Activated CD4-positive, alpha-beta T cell treated with anti-CD3 and anti-CD28 coated beads, Interleukin-10, Interleukin-2, amounts not matched to agents 100 ng/mL and 50 ng/mL, durations not matched to agents 16 hours and 8 hours (primary cell): ENCODE data around the gene CCDC88B.
"Not testable (repeated sequence)": the region's sequence is repeated elsewhere in the genome, so short reads cannot be mapped to it uniquely, and the experiment has no call there.

Experiments
- DNase-seq: peaks from one replicate; pipeline ENCODE4 v3.0.0-alpha.2; 2020

The CCDC88B gene

GRCh38 chr11:64304316-64305072 is 35.5 kb upstream of the CCDC88B start:
- DNase-seq: peak; percentile 96

- DNase-seq: peak; percentile 100
Observed at GRCh38 chr11:64305075-64305690, 34.8 kb upstream of the CCDC88B start, which contains the start of gene ESRRA. TSS of gene ESRRA (plus strand) at chr11:64305524. CDS start at chr11:64307180, 1,656 bp downstream.

GRCh38 chr11:64305691-64306562 is 34.1 kb upstream of the CCDC88B start:
- DNase-seq: peak; percentile 88

- no peak for DNase-seq
Observed at GRCh38 chr11:64306563-64306875, 33.5 kb upstream of the CCDC88B start.

GRCh38 chr11:64306876-64307622 is 33.0 kb upstream of the CCDC88B start:
- no peak for DNase-seq

- not testable (repeated sequence) for DNase-seq
Observed at GRCh38 chr11:64307795-64308194, 32.2 kb upstream of the CCDC88B start.

- no peak for DNase-seq
Observed at GRCh38 chr11:64312947-64313346, 27.1 kb upstream of the CCDC88B start.

GRCh38 chr11:64313491-64314145 is 26.4 kb upstream of the CCDC88B start:
- DNase-seq: no peak

GRCh38 chr11:64314146-64314804 is 25.7 kb upstream of the CCDC88B start:
- no peak for DNase-seq

- no peak for DNase-seq
Observed at GRCh38 chr11:64314805-64315561, 25.0 kb upstream of the CCDC88B start.

- not testable (repeated sequence) for DNase-seq
Observed at GRCh38 chr11:64315667-64316526, 24.1 kb upstream of the CCDC88B start.

GRCh38 chr11:64316672-64317324 is 23.2 kb upstream of the CCDC88B start:
- DNase-seq: peak; percentile 78

- DNase-seq: peak; percentile 99
Observed at GRCh38 chr11:64317325-64317960, 22.6 kb upstream of the CCDC88B start, which contains the start of gene TRMT112. TSS of gene TRMT112 (minus strand) at chr11:64317559. CDS start at chr11:64317526, 33 bp downstream.

- DNase-seq: peak; percentile 99
Observed at GRCh38 chr11:64317961-64318765, 21.8 kb upstream of the CCDC88B start, which contains the start of gene PRDX5. TSS of gene PRDX5 (plus strand) at chr11:64318121. CDS start at chr11:64318216, 95 bp downstream.

- DNase-seq: no peak
Observed at GRCh38 chr11:64318766-64319761, 20.9 kb upstream of the CCDC88B start.

- DNase-seq: no peak
Observed at GRCh38 chr11:64320556-64320955, 19.4 kb upstream of the CCDC88B start.
